ENCODE measurements around the gene MFSD11.
"Not testable (repeated sequence)": the region's sequence is repeated elsewhere in the genome, so short reads cannot be mapped to it uniquely, and the experiment has no call there.

The MFSD11 gene

GRCh38 chr17:76710863-76711611, 26.9 kb upstream of the MFSD11 start, which contains the start of gene MXRA7:
TSS of gene MXRA7 (minus strand) at chr17:76710965. CDS start at chr17:76710946, 19 bp downstream.
- H3K4me3 ChIP-seq (ENCODE audit: low read length), result peak within 1 kb of the TSS; percentile 91
- TF ChIP-seq, protein P1, sequence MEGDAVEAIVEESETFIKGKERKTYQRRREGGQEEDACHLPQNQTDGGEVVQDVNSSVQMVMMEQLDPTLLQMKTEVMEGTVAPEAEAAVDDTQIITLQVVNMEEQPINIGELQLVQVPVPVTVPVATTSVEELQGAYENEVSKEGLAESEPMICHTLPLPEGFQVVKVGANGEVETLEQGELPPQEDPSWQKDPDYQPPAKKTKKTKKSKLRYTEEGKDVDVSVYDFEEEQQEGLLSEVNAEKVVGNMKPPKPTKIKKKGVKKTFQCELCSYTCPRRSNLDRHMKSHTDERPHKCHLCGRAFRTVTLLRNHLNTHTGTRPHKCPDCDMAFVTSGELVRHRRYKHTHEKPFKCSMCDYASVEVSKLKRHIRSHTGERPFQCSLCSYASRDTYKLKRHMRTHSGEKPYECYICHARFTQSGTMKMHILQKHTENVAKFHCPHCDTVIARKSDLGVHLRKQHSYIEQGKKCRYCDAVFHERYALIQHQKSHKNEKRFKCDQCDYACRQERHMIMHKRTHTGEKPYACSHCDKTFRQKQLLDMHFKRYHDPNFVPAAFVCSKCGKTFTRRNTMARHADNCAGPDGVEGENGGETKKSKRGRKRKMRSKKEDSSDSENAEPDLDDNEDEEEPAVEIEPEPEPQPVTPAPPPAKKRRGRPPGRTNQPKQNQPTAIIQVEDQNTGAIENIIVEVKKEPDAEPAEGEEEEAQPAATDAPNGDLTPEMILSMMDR (conservative IDR thresholded peaks at IDR 0.05; ENCODE audit: low read length), result no peak
- DNase-seq (ENCODE audit: low read depth), result peak; percentile 65

DNA sequence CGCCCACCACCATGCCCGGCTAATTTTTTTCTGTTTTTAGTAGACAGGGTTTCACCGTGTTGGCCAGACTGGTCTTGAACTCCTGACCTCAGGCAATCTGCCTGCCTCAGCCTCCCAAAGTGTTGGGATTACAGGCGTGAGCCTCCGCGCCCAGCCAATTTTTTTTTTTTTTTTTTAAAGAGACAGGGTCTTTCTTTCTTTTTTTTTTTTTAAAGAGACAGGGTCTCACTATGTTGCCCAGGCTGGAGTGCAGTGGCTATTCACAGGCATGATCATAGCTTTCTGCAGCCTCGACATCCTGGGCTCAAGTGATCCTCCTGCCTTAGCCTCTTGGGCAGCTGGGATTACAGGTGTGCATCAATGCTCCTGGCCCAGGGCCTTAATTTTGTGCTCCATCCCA, 25.6 kb upstream of the MFSD11 start:
- DNase-seq (ENCODE audit: low read depth); H3K4me3 ChIP-seq (ENCODE audit: low read length): not testable (repeated sequence)

GRCh38 chr17:76713765-76714164, 24.2 kb upstream of the MFSD11 start:
- H3K4me3 ChIP-seq (ENCODE audit: low read length), result no peak overlapping the region
- DNase-seq (ENCODE audit: low read depth), result no peak
- TF ChIP-seq, protein P1 (conservative IDR thresholded peaks at IDR 0.05; ENCODE audit: low read length), result no peak

DNA sequence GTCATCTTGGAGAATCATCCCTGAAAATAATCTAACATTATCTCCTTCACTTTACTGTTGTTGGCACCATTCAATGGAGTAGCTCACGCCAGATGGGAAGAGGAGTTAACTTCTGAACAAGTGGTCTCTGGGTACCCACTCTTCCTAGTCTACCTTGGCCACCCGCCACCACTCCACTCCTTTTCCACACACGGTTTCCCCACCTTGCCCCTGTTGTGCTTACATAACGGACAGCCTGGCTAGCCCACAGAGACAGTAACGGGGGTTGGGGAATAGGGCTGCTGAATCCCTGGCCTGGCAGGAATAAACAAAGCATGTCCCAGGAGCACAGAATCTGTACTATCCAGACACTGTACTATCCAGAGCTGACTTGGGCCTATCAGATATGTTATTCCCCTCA, 23.6 kb upstream of the MFSD11 start:
- TF ChIP-seq, protein P1 (conservative IDR thresholded peaks at IDR 0.05; ENCODE audit: low read length), result no peak
- H3K4me3 ChIP-seq (ENCODE audit: low read length), result no peak overlapping the region
- no peak for DNase-seq (ENCODE audit: low read depth)

DNA sequence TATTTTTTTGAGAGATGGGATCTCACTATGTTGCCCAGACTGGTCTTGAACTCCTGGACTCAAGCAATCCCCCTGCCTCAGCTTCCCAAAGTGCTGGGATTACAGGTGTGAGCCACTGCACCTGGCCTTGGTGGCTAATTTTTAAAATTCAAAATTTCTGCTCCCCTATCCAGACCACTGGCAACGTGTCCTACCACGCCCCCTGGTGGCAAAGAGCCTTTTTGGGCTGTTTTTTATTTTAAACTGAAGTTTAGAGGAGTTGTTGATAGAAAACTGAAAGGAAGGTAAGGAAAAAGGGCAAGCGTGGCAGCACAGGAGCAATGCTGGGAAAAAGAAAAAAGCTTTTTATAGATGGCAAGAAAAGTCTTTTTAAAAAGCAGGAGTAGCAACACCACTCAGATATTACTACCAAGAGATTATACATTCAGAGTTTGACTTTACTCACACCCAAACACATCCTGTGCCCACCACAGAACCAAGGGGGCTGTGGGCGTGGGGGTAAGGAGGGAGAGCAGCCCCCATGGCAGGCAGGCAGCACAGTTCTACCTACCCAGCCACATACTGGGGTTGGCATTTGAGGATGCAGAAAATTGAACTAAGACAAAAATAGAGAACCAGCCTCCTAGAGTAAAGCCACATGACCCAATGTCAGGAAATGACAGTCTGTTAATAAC, 23.0 kb upstream of the MFSD11 start:
- H3K4me3 ChIP-seq (ENCODE audit: low read length), result no peak overlapping the region
- peak; percentile 54 for DNase-seq (ENCODE audit: low read depth)
- TF ChIP-seq, protein P1 (conservative IDR thresholded peaks at IDR 0.05; ENCODE audit: low read length), result peak; percentile 78

DNA sequence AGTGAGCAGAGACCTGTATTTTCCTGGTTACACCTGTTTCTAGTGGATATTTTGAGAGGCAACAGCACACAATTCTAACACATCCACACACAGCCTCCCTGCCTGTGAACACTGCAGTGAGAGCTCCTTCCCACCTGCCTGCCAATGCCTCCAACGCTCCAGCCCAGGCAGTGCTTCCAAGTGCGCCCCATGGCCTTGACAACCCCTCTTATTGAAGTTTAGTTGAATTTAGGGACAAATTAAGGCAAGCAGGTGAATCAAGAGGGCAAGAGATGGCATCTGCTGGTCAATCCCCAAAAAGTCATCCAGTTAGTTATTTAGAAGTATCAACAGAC, 22.5 kb upstream of the MFSD11 start:
- DNase-seq (ENCODE audit: low read depth), result no peak
- no peak overlapping the region for H3K4me3 ChIP-seq (ENCODE audit: low read length)
- TF ChIP-seq, protein P1 (conservative IDR thresholded peaks at IDR 0.05; ENCODE audit: low read length), result peak; percentile 9; the same call in 1 of the 2 replicates

GRCh38 chr17:76716146-76716838, 21.6 kb upstream of the MFSD11 start:
- TF ChIP-seq, protein P1 (conservative IDR thresholded peaks at IDR 0.05; ENCODE audit: low read length), result no peak
- peak overlapping the region; percentile 45 for H3K4me3 ChIP-seq (ENCODE audit: low read length)
- peak; percentile 100 for DNase-seq (ENCODE audit: low read depth)
